Vagina (tissue), 2 donors: ENCODE results near the gene SZRD1. TPM values are rescaled to one million over a fixed set of nuclear protein-coding genes. Genes with fewer than 3 reads are reported as not detected.

Experiments
- DNase-seq, 2 donors: peaks; one replicate each; pipeline ENCODE4 v3.0.0-alpha.2; 2017; ENCODE audit errors: extremely low spot score in 2 of 2
- H3K27ac ChIP-seq: fragments of 200-600 bp; sonication (generic); one replicate; pipeline ENCODE4 v1.5.1; 2019
- H3K27me3 ChIP-seq: fragments of 200-600 bp; sonication (generic); one replicate; pipeline ENCODE4 v1.5.1; 2019
- H3K36me3 ChIP-seq, 2 donors: fragments of 200-600 bp; sonication (generic); one replicate each; pipeline ENCODE4 v1.5.1; 2017 to 2019
- H3K4me1 ChIP-seq: fragments of 200-600 bp; sonication (generic); one replicate; pipeline ENCODE4 v1.5.1; 2019
- H3K4me3 ChIP-seq, 2 donors: fragments of 200-600 bp; sonication (generic); 1 replicate in 1 of 2; 2 replicates in 1 of 2; pipeline ENCODE4 v1.5.1; 2016 to 2019
- H3K9me3 ChIP-seq: fragments of 200-600 bp; sonication (generic); one replicate; pipeline ENCODE4 v1.5.1; 2019
- POLR2A ChIP-seq, 2 donors: fragments of 450-650 bp; IDR thresholded peaks; one replicate each; pipeline ENCODE4 v1.6.1; 2017; ENCODE audit warnings: antibody characterized with exemption in 2 of 2, mild to moderate bottlenecking in 2 of 2, moderate library complexity in 2 of 2
- POLR2AphosphoS5 ChIP-seq, 2 donors: sonication (generic); formaldehyde crosslinking; IDR thresholded peaks; one replicate each; pipeline ENCODE4 v1.9.0; 2017; ENCODE audit warnings: antibody characterized with exemption in 2 of 2, mild to moderate bottlenecking in 2 of 2, low read depth in 1 of 2; ENCODE audit not compliant: insufficient read depth in 1 of 2
- intact Hi-C: fragments of 100-400 bp; cut with DNase I; formaldehyde crosslinking; loops from one replicate; pipeline ENCODE4 v1.15.1; 2023
- total RNA-seq: library from RNA; depleted of rRNA; stranded (reverse); fragments of >200 nt; gene quantifications from one replicate; pipeline ENCODE4 v1.2.3, GENCODE V29; 2016
- TF ChIP-seq, protein P1 (sequence below), 3 experiments: fragments of 450-650 bp in 2 of 3; fragments of 200-600 bp in 1 of 3; sonication (generic) in 1 of 3; IDR thresholded peaks; one replicate each; pipeline ENCODE4 v1.5.1; 2017 to 2019; ENCODE audit warnings: antibody characterized with exemption in 3 of 3, mild to moderate bottlenecking in 2 of 3, moderate library complexity in 2 of 3

SZRD1 gene
- total RNA-seq, 1 donor from 2014 or later: 52.3 TPM

DNA sequence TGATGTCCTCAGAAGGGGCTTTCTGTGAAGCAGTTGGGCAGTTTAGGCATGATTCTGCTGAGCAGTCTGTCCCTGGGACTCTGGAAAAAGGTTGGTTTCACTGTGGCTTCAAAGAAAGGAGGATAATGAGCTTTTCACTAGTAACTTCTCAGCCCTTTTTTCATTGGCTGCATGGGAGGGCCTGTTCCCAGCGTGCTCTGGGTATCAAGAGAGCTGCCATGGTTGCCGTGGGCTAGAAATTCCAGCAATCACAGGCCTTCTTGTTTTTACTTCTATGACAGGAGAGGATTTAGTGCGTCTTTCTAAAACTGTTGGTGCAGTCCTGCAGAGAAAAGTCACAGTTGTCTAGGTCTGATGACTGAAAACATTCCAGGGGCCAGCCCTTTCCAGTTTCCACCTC is 7.2 kb downstream of the SZRD1 start:
- intact Hi-C loops: loop anchor here (1.0 kb wide), 1 partner anchor 38 kb away; no protein-coding TSS in a partner anchor
- no peaks in the 10 kb centered on the region for H3K9me3 ChIP-seq
- no peaks in the 10 kb centered on the region for H3K36me3 ChIP-seq
- no peak overlapping the region for H3K27ac ChIP-seq
- DNase-seq: no peak
- no peaks in the 10 kb centered on the region for H3K27me3 ChIP-seq
- H3K4me3 ChIP-seq: no peak overlapping the region
- H3K4me1 ChIP-seq: peaks cover 97% of the 10 kb centered on the region
- TF ChIP-seq, protein P1, sequence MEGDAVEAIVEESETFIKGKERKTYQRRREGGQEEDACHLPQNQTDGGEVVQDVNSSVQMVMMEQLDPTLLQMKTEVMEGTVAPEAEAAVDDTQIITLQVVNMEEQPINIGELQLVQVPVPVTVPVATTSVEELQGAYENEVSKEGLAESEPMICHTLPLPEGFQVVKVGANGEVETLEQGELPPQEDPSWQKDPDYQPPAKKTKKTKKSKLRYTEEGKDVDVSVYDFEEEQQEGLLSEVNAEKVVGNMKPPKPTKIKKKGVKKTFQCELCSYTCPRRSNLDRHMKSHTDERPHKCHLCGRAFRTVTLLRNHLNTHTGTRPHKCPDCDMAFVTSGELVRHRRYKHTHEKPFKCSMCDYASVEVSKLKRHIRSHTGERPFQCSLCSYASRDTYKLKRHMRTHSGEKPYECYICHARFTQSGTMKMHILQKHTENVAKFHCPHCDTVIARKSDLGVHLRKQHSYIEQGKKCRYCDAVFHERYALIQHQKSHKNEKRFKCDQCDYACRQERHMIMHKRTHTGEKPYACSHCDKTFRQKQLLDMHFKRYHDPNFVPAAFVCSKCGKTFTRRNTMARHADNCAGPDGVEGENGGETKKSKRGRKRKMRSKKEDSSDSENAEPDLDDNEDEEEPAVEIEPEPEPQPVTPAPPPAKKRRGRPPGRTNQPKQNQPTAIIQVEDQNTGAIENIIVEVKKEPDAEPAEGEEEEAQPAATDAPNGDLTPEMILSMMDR (IDR thresholded peaks at IDR 0.05): no peak
- TF ChIP-seq POLR2AphosphoS5 (IDR thresholded peaks at IDR 0.05; ENCODE audit: insufficient read depth in 1 of 2, low read depth in 1 of 2) (no peak), POLR2A (IDR thresholded peaks at IDR 0.05) (no peak)

DNA sequence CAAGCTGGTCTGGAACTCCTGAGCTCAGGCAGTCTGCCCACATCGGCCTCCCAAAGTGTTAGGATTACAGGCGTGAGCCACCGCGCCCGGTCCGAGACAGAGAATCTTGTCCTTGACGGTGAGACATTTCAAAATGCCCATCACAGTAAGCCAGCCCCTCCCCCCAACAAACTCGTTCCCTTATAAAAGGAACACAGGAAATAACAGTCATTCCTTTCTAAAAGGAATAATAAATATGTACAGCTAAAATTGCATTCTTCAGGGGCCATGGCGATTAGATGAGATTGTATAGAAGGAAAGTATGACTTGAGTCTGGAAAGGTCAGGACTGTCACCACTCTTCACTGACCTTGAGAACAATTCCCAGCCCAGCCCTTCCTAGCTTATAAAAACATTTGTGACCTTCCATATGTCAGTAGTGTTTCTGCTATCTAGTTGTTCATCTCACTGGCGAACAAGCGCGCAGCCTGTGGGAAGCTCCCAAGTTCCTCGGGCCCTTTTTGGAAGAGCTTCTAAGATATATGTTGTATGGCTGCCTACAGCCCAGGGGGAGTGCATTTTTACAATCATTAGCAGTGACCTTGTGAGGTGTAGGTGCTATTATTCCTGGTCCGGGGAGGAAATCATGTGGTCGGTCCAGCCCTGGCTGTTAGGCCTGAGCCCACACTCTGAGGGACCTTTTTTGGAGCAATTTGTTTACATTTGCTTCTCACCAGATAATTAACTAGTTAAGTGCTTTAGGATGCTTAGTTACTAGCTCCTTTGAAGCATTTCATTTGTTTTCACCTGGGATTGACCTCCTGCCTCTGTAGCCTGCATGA is 8.7 kb downstream of the SZRD1 start:
- intact Hi-C loops: no loop called here
- Histone ChIP-seq H3K27me3 (no peaks in the 10 kb centered on the region), H3K36me3 (no peaks in the 10 kb centered on the region), H3K9me3 (no peaks in the 10 kb centered on the region), H3K4me1 (peaks cover 83% of the 10 kb centered on the region), H3K27ac (no peak overlapping the region), H3K4me3 (peak overlapping the region in 1 of 2 donors; percentile 23)
- TF ChIP-seq, protein P1 (IDR thresholded peaks at IDR 0.05): no peak
- TF ChIP-seq POLR2A (IDR thresholded peaks at IDR 0.05): no peak
- no peak for DNase-seq

DNA sequence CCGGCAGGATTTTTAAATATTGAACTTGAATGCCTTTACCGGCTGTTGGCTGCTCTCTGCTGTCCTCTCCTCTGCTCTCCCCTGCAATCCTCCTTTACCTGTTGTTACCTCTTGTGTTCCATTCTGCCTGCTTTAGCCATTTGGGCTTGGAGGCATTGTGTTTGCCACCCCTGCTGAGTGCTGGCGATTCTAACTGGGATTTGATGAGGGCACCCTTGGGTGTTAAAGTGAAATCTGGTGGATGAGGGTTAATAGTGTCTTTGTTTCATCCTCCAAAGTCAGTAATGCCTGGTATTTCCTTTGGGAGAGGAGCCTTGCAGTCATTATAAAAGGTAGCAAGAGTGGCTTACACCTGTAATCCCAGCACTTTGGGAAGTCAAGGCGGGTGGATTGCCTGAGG is 9.9 kb downstream of the SZRD1 start:
- H3K9me3 ChIP-seq: no peaks in the 10 kb centered on the region
- no peak for DNase-seq
- peaks cover 70% of the 10 kb centered on the region for H3K4me1 ChIP-seq
- H3K4me3 ChIP-seq: no peak overlapping the region
- H3K27me3 ChIP-seq: no peaks in the 10 kb centered on the region
- H3K36me3 ChIP-seq: no peaks in the 10 kb centered on the region
- H3K27ac ChIP-seq: no peak overlapping the region
- TF ChIP-seq, protein P1 (IDR thresholded peaks at IDR 0.05): no peak
- intact Hi-C loops: no loop called here

DNA sequence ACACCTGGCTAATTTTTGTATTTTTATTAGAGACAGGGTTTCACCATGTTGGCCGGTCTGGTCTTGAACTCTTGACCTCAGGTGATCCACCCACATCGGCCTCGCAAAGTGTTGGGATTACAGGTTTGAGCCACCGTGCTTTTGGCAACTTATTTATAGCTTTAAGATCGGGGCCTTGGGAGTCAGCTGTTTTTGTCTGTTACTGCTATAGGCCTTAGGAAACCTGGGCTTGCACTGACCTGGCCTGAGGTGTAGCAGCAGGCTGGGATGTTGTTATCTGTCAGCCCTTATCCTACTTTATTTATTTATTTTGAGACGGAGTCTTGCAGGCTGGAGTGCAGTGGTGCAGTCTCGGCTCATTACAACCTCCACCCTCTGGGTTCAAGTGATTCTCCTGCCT is 11.4 kb downstream of the SZRD1 start:
- Histone ChIP-seq H3K4me1 (peaks cover 57% of the 10 kb centered on the region), H3K27ac (no peak overlapping the region)
- intact Hi-C loops: no loop called here

DNA sequence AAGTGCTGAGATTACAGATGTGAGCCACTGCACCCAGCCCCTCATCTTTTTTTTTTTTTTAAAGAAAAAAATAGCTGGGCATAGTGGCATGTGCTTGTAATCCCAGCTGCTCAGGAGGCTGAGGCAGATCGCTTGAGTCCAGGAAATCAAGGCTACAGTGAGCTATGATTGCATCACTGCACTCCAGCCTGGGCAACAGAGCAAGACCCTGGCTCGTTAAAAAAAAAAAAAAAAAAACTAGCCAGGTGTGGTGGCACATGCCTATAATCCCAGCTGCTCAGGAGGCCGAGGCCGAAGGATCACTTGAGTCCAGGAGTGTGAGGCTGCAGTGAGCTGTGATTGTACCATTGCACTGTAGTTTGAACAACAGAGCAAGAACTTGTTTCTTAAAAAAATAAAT is 13.8 kb downstream of the SZRD1 start:
- DNase-seq: no peak
- Histone ChIP-seq H3K36me3 (no peaks in the 10 kb centered on the region), H3K27me3 (no peaks in the 10 kb centered on the region), H3K27ac (no peak overlapping the region), H3K4me3 (no peak overlapping the region), H3K9me3 (no peaks in the 10 kb centered on the region), H3K4me1 (peaks cover 54% of the 10 kb centered on the region)
- TF ChIP-seq POLR2A (IDR thresholded peaks at IDR 0.05) (no peak), POLR2AphosphoS5 (IDR thresholded peaks at IDR 0.05; ENCODE audit: insufficient read depth in 1 of 2, low read depth in 1 of 2) (no peak)
- TF ChIP-seq, protein P1 (IDR thresholded peaks at IDR 0.05): no peak
- intact Hi-C loops: no loop called here

More for the DNA sequence above, 11.4 kb downstream of the SZRD1 start:
- TF ChIP-seq POLR2AphosphoS5 (IDR thresholded peaks at IDR 0.05; ENCODE audit: insufficient read depth in 1 of 2, low read depth in 1 of 2) (no peak), POLR2A (IDR thresholded peaks at IDR 0.05) (no peak)
- TF ChIP-seq, protein P1 (IDR thresholded peaks at IDR 0.05): no peak
- DNase-seq: no peak
- Histone ChIP-seq H3K27me3 (no peaks in the 10 kb centered on the region), H3K36me3 (no peaks in the 10 kb centered on the region), H3K9me3 (no peaks in the 10 kb centered on the region), H3K4me3 (no peak overlapping the region)
